Lung (tissue), 12 donors: ENCODE measurements around the gene SLC9A9. TPM values are rescaled to one million over a fixed set of nuclear protein-coding genes. Genes with fewer than 3 reads are reported as not detected.
"Not testable (repeated sequence)": the region's sequence is repeated elsewhere in the genome, so short reads cannot be mapped to it uniquely, and the experiment has no call there.

Experiments
- ATAC-seq: fragments of 200-7000 bp; cut with Tn5 transposase; one replicate; pipeline ENCODE4 v1.9.1; 2020; ENCODE audit warnings: moderate number of reproducible peaks; ENCODE audit not compliant: insufficient read depth, low FRiP score
- DNase-seq, 3 donors: peaks; one replicate each; pipeline ENCODE4 v3.0.0-alpha.2; 2013 to 2017
- H3K27ac ChIP-seq, 2 donors: one replicate each; pipeline ENCODE4 v1.5.1; 2013; ENCODE audit warnings: mild to moderate bottlenecking in 2 of 2, moderate library complexity in 2 of 2, control low read depth in 1 of 2, inconsistent platforms in 1 of 2, low read depth in 1 of 2, low read length in 1 of 2
- H3K27me3 ChIP-seq, 3 donors: one replicate each; pipeline ENCODE4 v1.5.1; 2013; ENCODE audit warnings: low read length in 2 of 3; ENCODE audit not compliant: control insufficient read depth in 3 of 3, insufficient read depth in 3 of 3
- H3K36me3 ChIP-seq, 4 donors: one replicate each; pipeline ENCODE4 v1.5.1; 2013; ENCODE audit warnings: low read length in 4 of 4, mild to moderate bottlenecking in 1 of 4, moderate library complexity in 1 of 4; ENCODE audit not compliant: control insufficient read depth in 4 of 4, insufficient read depth in 4 of 4
- H3K4me1 ChIP-seq, 5 donors: one replicate each; pipeline ENCODE4 v1.5.1; 2013; ENCODE audit warnings: low read length in 5 of 5, mild to moderate bottlenecking in 2 of 5, moderate library complexity in 1 of 5; ENCODE audit not compliant: control insufficient read depth in 5 of 5, insufficient read depth in 5 of 5
- H3K4me3 ChIP-seq: one replicate; pipeline ENCODE4 v1.5.1; 2013; ENCODE audit warnings: mild to moderate bottlenecking, control low read depth, moderate library complexity
- H3K9ac ChIP-seq, 2 donors: one replicate each; pipeline ENCODE4 v1.5.1; 2013; ENCODE audit warnings: low read length in 2 of 2, control low read depth in 1 of 2; ENCODE audit not compliant: insufficient read depth in 1 of 2
- H3K9me3 ChIP-seq, 4 donors: one replicate each; pipeline ENCODE4 v1.5.1; 2013; ENCODE audit warnings: low read length in 3 of 4, mild to moderate bottlenecking in 1 of 4, moderate library complexity in 1 of 4; ENCODE audit not compliant: control insufficient read depth in 4 of 4, insufficient read depth in 3 of 4
- WGBS, 2 donors: extraction: QIAGEN DNeasy Blood & Tissue Kit; methylation state at CpG; one replicate each; pipeline ENCODE4 v1.1.7; 2013; 5-methylcytosine and 5-hydroxymethylcytosine counted together
- polyA plus RNA-seq, 2 donors: library from polyadenylated mRNA; stranded (reverse); fragments of 200-250 nt; gene quantifications; one replicate each; pipeline ENCODE4 v1.2.1, GENCODE V29; 2013
- total RNA-seq, 2 donors: library from RNA; depleted of rRNA in 1 of 2; stranded (reverse); fragments of >200 nt in 1 of 2; gene quantifications; one replicate each; pipeline ENCODE4 v1.2.1, GENCODE V29; 2014 to 2021
- TF ChIP-seq, protein P1 (sequence below): IDR thresholded peaks from 2 replicates; pipeline ENCODE4 v1.5.1; 2012; ENCODE audit warnings: mild to moderate bottlenecking; ENCODE audit errors: control extremely low read depth, extremely low read depth
- donor health status: control.
- donor health status: control.
- donor health status: Bipolar disorder and iron deficiency.
- donor health status: healthy.
- donor health status: DM: yes; HTN: yes; CAD: no.

Gene SLC9A9
- total and polyA plus RNA-seq, 4 donors, result 2.2 to 66.3 (median 8.2) TPM

GRCh38 chr3:143884861-143885260 lies 36.6 kb upstream of the SLC9A9 start:
- DNase-seq (no peak), ATAC-seq (no peak)
- no peak overlapping the region for H3K4me3 ChIP-seq
- peaks cover 0 to 13% (median 0%) of the 10 kb centered on the region in 5 donors for H3K4me1 ChIP-seq
- H3K9ac ChIP-seq, result no peak overlapping the region
- TF ChIP-seq, protein P1, sequence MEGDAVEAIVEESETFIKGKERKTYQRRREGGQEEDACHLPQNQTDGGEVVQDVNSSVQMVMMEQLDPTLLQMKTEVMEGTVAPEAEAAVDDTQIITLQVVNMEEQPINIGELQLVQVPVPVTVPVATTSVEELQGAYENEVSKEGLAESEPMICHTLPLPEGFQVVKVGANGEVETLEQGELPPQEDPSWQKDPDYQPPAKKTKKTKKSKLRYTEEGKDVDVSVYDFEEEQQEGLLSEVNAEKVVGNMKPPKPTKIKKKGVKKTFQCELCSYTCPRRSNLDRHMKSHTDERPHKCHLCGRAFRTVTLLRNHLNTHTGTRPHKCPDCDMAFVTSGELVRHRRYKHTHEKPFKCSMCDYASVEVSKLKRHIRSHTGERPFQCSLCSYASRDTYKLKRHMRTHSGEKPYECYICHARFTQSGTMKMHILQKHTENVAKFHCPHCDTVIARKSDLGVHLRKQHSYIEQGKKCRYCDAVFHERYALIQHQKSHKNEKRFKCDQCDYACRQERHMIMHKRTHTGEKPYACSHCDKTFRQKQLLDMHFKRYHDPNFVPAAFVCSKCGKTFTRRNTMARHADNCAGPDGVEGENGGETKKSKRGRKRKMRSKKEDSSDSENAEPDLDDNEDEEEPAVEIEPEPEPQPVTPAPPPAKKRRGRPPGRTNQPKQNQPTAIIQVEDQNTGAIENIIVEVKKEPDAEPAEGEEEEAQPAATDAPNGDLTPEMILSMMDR, result no peak
- peaks cover 0 to 1% (median 0%) of the 10 kb centered on the region in 4 donors for H3K9me3 ChIP-seq
- H3K27me3 ChIP-seq, result no peaks in the 10 kb centered on the region
- H3K36me3 ChIP-seq, result no peaks in the 10 kb centered on the region
- no peak overlapping the region for H3K27ac ChIP-seq
- 72 to 79% methylated on average over 3 of the region's 3 CpGs for WGBS, 2 donors

GRCh38 chr3:143883151-143883550 lies 34.9 kb upstream of the SLC9A9 start:
- Histone ChIP-seq H3K9me3 (peaks cover 0 to 1% (median 0%) of the 10 kb centered on the region in 4 donors), H3K36me3 (no peaks in the 10 kb centered on the region)
- ATAC-seq, result no peak

DNA sequence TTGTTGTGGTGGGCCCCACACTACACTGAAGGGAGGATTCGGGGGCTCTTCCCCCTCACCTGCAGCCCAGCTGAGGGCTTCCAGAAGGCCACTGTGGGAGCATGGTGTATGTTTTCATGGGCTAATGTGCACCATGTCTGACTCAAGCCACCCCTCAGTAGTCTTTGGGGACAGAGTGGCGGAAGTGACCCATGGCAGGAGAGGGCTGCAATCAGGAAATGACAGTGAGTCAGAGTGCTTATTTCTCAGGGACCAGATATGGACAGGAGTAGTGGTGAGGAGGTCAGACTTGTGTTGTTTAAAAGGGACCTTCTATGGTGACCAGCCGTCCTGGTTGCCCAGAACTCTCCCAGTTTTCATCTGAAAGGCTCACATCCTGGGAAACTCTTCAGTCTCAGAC lies 32.8 kb upstream of the SLC9A9 start:
- Histone ChIP-seq H3K4me3 (no peak overlapping the region), H3K9me3 (no peaks in the 10 kb centered on the region), H3K9ac (no peak overlapping the region), H3K27ac (no peak overlapping the region), H3K36me3 (no peaks in the 10 kb centered on the region), H3K27me3 (no peaks in the 10 kb centered on the region), H3K4me1 (no peaks in the 10 kb centered on the region)
- ATAC-seq (no peak), DNase-seq (no peak)
- TF ChIP-seq, protein P1, result no peak
- WGBS, 2 donors, result 82 to 88% methylated on average over 3 of the region's 3 CpGs

More at GRCh38 chr3:143883151-143883550, 34.9 kb upstream of the SLC9A9 start:
- WGBS, 2 donors, result 73 to 85% methylated on average over 3 of the region's 3 CpGs
- Histone ChIP-seq H3K27me3 (no peaks in the 10 kb centered on the region), H3K27ac (no peak overlapping the region), H3K4me1 (peaks cover 0 to 7% (median 0%) of the 10 kb centered on the region in 5 donors), H3K4me3 (no peak overlapping the region), H3K9ac (no peak overlapping the region)
- TF ChIP-seq, protein P1, result no peak
- DNase-seq, result no peak

GRCh38 chr3:143875546-143875945 lies 27.3 kb upstream of the SLC9A9 start:
- Histone ChIP-seq H3K27ac (no peak overlapping the region), H3K4me3 (no peak overlapping the region), H3K9ac (no peak overlapping the region), H3K27me3 (no peaks in the 10 kb centered on the region), H3K36me3 (no peaks in the 10 kb centered on the region), H3K4me1 (no peaks in the 10 kb centered on the region), H3K9me3 (no peaks in the 10 kb centered on the region)
- TF ChIP-seq, protein P1, result no peak
- no peak for DNase-seq
- no peak for ATAC-seq

- not testable (repeated sequence) for H3K9me3 ChIP-seq, H3K9ac ChIP-seq, ATAC-seq, H3K27ac ChIP-seq, H3K27me3 ChIP-seq, H3K4me1 ChIP-seq, H3K4me3 ChIP-seq, DNase-seq, H3K36me3 ChIP-seq
- WGBS, 2 donors, result 94% methylated on average over 5 of the region's 5 CpGs
Observed at GRCh38 chr3:143873553-143873952, 25.3 kb upstream of the SLC9A9 start.
